Upper lobe of left lung (tissue), 4 donors: ENCODE results near the gene BTBD6.

Experiments used
- CTCF ChIP-seq, 6 experiments: fragments of 450-650 bp in 4 of 6; fragments of 200-600 bp in 2 of 6; sonication (generic) in 2 of 6; IDR thresholded peaks; one replicate each; pipeline ENCODE4 v1.5.1; 2016 to 2019; ENCODE audit warnings: antibody characterized with exemption in 6 of 6
- EP300 ChIP-seq, 4 donors: sonication (generic); formaldehyde crosslinking; IDR thresholded peaks; one replicate each; pipeline ENCODE4 v1.5.1; 2017; ENCODE audit warnings: antibody characterized with exemption in 4 of 4, control low read depth in 2 of 4
- POLR2A ChIP-seq, 4 donors: fragments of 450-650 bp; IDR thresholded peaks; one replicate each; pipeline ENCODE4 v1.5.1; 2016 to 2017; ENCODE audit warnings: antibody characterized with exemption in 4 of 4, mild to moderate bottlenecking in 2 of 4
- POLR2AphosphoS5 ChIP-seq, 2 donors: sonication (generic); formaldehyde crosslinking; IDR thresholded peaks; one replicate each; pipeline ENCODE4 v1.5.1; 2017; ENCODE audit warnings: antibody characterized with exemption in 2 of 2

- no peak for TF ChIP-seq POLR2AphosphoS5 (IDR thresholded peaks at IDR 0.05)
- no peak for TF ChIP-seq EP300 (IDR thresholded peaks at IDR 0.05)
- no peak for TF ChIP-seq POLR2A (IDR thresholded peaks at IDR 0.05)
- TF ChIP-seq CTCF (IDR thresholded peaks at IDR 0.05), result no peak
These were observed 39.6 kb upstream of the BTBD6 start for GRCh38 chr14:105208738-105209075.
